ENCODE measurements around the gene SYTL4.

SYTL4 gene

GRCh38 chrX:100719139-100719538 lies 12.8 kb downstream of the SYTL4 start:
- H3K36me3 Mint-ChIP-seq (ENCODE audit: insufficient read depth): no peaks in the 10 kb centered on the region
- H3K27me3 Mint-ChIP-seq: no peaks in the 10 kb centered on the region
- H3K4me1 Mint-ChIP-seq (ENCODE audit: low read depth in 2 of 2): no peaks in the 10 kb centered on the region
- no peak overlapping the region for H3K27ac Mint-ChIP-seq
- H3K4me3 Mint-ChIP-seq: no peak overlapping the region
- no peak for ATAC-seq (replicated peaks)
- H3K9me3 Mint-ChIP-seq: no peaks in the 10 kb centered on the region
- DNase-seq: no peak

DNA sequence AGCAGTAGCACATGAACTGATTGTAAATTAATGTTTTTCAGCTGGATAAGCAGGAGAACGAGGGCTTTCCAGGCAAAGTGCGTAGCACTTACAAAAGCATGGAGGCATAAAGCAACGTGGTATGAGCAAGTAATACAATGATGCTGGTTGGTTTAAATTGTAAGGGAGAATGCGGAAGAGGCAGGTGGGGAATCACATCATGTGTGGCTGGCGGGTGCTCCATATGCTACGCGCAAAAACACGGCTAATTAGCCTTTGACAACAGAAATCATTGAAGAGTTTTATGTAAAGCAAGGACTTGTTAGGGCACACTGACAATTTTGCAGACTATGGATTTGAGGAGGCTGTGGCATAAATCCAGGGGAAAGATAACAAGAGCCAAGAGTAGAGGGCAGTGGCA lies 14.6 kb downstream of the SYTL4 start:
- no peaks in the 10 kb centered on the region for H3K27me3 Mint-ChIP-seq
- no peak overlapping the region for H3K27ac Mint-ChIP-seq
- no peaks in the 10 kb centered on the region for H3K4me1 Mint-ChIP-seq (ENCODE audit: low read depth in 2 of 2)
- H3K4me3 Mint-ChIP-seq: no peak overlapping the region
- no peaks in the 10 kb centered on the region for H3K36me3 Mint-ChIP-seq (ENCODE audit: insufficient read depth)
- no peaks in the 10 kb centered on the region for H3K9me3 Mint-ChIP-seq
- DNase-seq (no peak), ATAC-seq (replicated peaks) (no peak)

DNA sequence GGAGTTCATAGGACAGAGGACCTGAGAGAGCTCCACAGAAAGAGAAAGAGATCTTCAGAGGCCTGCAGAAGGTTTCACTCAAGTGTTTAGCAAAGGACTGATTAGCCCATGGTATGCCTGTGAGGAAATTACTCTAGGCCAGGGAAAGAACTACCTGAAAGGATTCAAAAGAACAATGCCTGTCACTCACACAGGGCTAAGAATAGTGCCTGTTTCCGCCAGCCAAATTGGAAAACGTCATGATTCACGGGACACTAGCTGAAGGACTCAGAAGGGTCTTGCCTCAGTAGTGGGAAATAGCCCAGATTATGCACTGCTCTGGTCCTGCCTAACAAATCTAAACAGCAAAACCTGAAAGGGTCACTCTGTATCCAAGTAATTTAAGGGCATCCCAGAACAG lies 21.1 kb downstream of the SYTL4 start:
- Mint-ChIP-seq H3K9me3 (no peaks in the 10 kb centered on the region), H3K4me3 (no peak overlapping the region), H3K27me3 (peaks cover 8 to 13% of the 10 kb centered on the region in 2 donors), H3K27ac (no peak overlapping the region), H3K4me1 (ENCODE audit: low read depth in 2 of 2) (no peaks in the 10 kb centered on the region), H3K36me3 (ENCODE audit: insufficient read depth) (no peaks in the 10 kb centered on the region)
- ATAC-seq (replicated peaks) (no peak), DNase-seq (no peak)

GRCh38 chrX:100704581-100705203 lies 27.2 kb downstream of the SYTL4 start:
- ATAC-seq (replicated peaks): no peak
- no peak for DNase-seq
- no peak overlapping the region for H3K27ac Mint-ChIP-seq
- H3K36me3 Mint-ChIP-seq (ENCODE audit: insufficient read depth): no peaks in the 10 kb centered on the region
- no peaks in the 10 kb centered on the region for H3K9me3 Mint-ChIP-seq
- no peaks in the 10 kb centered on the region for H3K4me1 Mint-ChIP-seq (ENCODE audit: low read depth in 2 of 2)
- H3K4me3 Mint-ChIP-seq: no peak overlapping the region
- H3K27me3 Mint-ChIP-seq: peaks cover 27 to 37% of the 10 kb centered on the region in 2 donors

GRCh38 chrX:100700809-100701208 lies 31.1 kb downstream of the SYTL4 start:
- Mint-ChIP-seq H3K27ac (no peak overlapping the region), H3K27me3 (peaks cover 20 to 29% of the 10 kb centered on the region in 2 donors), H3K36me3 (ENCODE audit: insufficient read depth) (no peaks in the 10 kb centered on the region), H3K4me3 (no peak overlapping the region), H3K9me3 (no peaks in the 10 kb centered on the region), H3K4me1 (ENCODE audit: low read depth in 2 of 2) (no peaks in the 10 kb centered on the region)
- ATAC-seq (replicated peaks) (no peak), DNase-seq (no peak)

DNA sequence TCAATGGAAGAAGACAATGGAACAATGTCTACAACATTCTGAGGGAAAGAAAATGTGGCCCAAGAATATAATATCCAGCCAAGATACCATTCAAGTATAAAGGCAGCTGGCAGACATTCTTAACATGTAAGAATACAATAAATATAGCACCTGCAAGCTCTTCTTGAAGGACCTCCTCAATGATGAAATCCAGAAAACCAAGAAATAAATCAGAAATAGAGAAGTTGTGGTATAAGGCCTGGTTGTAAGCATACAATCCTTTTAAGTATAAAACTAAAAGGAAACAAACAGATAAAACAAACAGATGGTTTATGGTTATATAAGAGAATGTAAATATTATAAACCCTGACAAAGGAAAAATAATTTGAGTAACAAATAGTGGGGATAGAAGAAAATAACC lies 33.4 kb downstream of the SYTL4 start:
- no peak for DNase-seq
- H3K9me3 Mint-ChIP-seq: no peaks in the 10 kb centered on the region
- H3K27me3 Mint-ChIP-seq: peaks cover 18 to 21% of the 10 kb centered on the region in 2 donors
- no peak for ATAC-seq (replicated peaks)
- no peak overlapping the region for H3K4me3 Mint-ChIP-seq
- no peaks in the 10 kb centered on the region for H3K4me1 Mint-ChIP-seq (ENCODE audit: low read depth in 2 of 2)
- no peaks in the 10 kb centered on the region for H3K36me3 Mint-ChIP-seq (ENCODE audit: insufficient read depth)
- no peak overlapping the region for H3K27ac Mint-ChIP-seq

DNA sequence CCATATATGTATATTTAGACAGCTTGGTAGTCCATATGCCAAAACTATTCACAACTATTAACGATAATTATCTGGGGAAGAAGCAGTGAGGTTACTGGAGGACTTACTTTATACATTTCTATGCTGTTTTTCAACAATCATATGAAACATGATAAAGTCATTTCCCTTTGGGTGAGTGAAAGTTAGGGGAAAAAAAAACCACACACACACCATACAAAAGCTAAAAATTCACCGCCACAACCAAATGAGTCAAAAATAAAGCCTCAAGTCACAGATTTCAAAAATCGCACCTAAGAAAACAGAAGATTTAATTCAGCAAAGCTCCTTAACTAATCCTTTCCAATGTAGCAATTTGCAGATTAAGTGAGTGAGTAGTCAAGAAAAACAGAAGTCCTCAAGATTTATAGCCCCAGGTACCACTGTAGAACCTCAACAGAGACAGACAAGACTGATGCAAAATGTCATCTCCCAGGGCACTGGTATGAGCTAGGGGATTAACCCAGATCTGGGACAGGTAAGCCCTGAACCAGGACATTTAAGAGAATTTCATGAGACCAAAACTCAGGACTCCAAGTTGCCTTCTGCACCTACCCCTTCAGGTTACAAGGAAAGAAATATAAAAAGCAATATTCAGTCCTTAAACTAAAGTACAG lies 35.1 kb downstream of the SYTL4 start:
- Mint-ChIP-seq H3K27me3 (peaks cover 26% of the 10 kb centered on the region in 2 donors), H3K9me3 (no peaks in the 10 kb centered on the region), H3K27ac (no peak overlapping the region), H3K36me3 (ENCODE audit: insufficient read depth) (peaks cover 3% of the 10 kb centered on the region), H3K4me3 (no peak overlapping the region), H3K4me1 (ENCODE audit: low read depth in 2 of 2) (no peaks in the 10 kb centered on the region)
- no peak for DNase-seq
- no peak for ATAC-seq (replicated peaks)

DNA sequence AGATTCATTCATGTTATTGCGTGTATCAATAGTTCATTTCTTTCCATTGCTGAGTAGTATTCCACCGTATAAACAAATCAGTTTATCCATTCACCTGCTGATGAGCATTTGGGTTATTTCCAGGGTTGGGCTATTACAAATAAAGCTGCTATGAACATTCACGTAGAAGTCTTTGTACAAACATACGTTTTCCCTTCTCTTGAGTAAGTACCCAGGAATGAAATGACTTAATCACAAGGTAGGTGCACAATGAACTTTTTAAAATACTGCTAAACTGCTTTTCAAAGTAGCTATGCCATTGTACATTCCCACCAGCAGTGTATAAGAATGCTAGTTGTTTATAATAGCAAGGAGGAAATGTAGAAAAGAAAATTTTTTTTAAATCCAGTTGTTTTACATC lies 35.9 kb downstream of the SYTL4 start:
- H3K4me3 Mint-ChIP-seq: no peak overlapping the region
- ATAC-seq (replicated peaks): no peak
- DNase-seq: no peak

GRCh38 chrX:100695302-100695701 lies 36.6 kb downstream of the SYTL4 start:
- H3K27ac Mint-ChIP-seq: no peak overlapping the region
- H3K4me3 Mint-ChIP-seq: no peak overlapping the region
- H3K27me3 Mint-ChIP-seq: peaks cover 21 to 28% of the 10 kb centered on the region in 2 donors
- no peaks in the 10 kb centered on the region for H3K9me3 Mint-ChIP-seq
- no peak for ATAC-seq (replicated peaks)
- DNase-seq: no peak
- H3K36me3 Mint-ChIP-seq (ENCODE audit: insufficient read depth): peaks cover 3% of the 10 kb centered on the region
- no peaks in the 10 kb centered on the region for H3K4me1 Mint-ChIP-seq (ENCODE audit: low read depth in 2 of 2)

More for the DNA sequence above, 35.9 kb downstream of the SYTL4 start:
- peaks cover 3% of the 10 kb centered on the region for H3K36me3 Mint-ChIP-seq (ENCODE audit: insufficient read depth)
- no peak overlapping the region for H3K27ac Mint-ChIP-seq
- H3K4me1 Mint-ChIP-seq (ENCODE audit: low read depth in 2 of 2): no peaks in the 10 kb centered on the region
- peaks cover 22 to 28% of the 10 kb centered on the region in 2 donors for H3K27me3 Mint-ChIP-seq
- H3K9me3 Mint-ChIP-seq: no peaks in the 10 kb centered on the region

GRCh38 chrX:100687546-100687945 lies 44.4 kb downstream of the SYTL4 start:
- no peak for ATAC-seq (replicated peaks)
- Mint-ChIP-seq H3K27me3 (peaks cover 10 to 11% of the 10 kb centered on the region in 2 donors), H3K4me1 (ENCODE audit: low read depth in 2 of 2) (no peaks in the 10 kb centered on the region), H3K27ac (no peak overlapping the region), H3K9me3 (no peaks in the 10 kb centered on the region), H3K4me3 (no peak overlapping the region), H3K36me3 (ENCODE audit: insufficient read depth) (peaks cover 1% of the 10 kb centered on the region)
- no peak for DNase-seq

DNA sequence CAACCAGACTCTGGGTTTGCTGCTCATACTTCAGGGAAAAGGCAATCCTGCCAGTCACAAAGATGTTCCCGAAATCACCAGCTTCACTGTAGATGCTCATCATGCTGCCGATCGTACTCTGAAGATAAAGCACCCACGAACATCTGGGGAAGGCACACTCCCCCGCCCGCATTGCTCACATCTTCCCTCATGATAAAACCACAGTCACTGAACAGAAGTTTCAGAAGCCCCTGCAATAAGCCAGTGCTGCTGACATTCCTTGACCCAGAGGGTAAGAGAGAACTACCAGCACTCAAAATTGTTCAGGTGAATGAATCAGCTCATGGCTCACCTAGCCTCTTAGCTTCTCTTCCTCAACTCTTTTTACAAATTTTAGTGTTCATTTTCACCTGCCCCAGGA lies 44.8 kb downstream of the SYTL4 start:
- Mint-ChIP-seq H3K36me3 (ENCODE audit: insufficient read depth) (no peaks in the 10 kb centered on the region), H3K4me1 (ENCODE audit: low read depth in 2 of 2) (no peaks in the 10 kb centered on the region), H3K9me3 (no peaks in the 10 kb centered on the region), H3K27ac (no peak overlapping the region), H3K4me3 (no peak overlapping the region), H3K27me3 (peaks cover 6 to 7% of the 10 kb centered on the region in 2 donors)
- DNase-seq: no peak
- ATAC-seq (replicated peaks): no peak

- Mint-ChIP-seq H3K27ac (no peak overlapping the region), H3K4me1 (ENCODE audit: low read depth in 2 of 2) (no peaks in the 10 kb centered on the region), H3K27me3 (no peaks in the 10 kb centered on the region), H3K4me3 (no peak overlapping the region), H3K36me3 (ENCODE audit: insufficient read depth) (no peaks in the 10 kb centered on the region), H3K9me3 (no peaks in the 10 kb centered on the region)
- DNase-seq: no peak
- no peak for ATAC-seq (replicated peaks)
These were observed 46.0 kb downstream of the SYTL4 start for GRCh38 chrX:100685997-100686305.

- Mint-ChIP-seq H3K4me1 (ENCODE audit: low read depth in 2 of 2) (no peaks in the 10 kb centered on the region), H3K4me3 (no peak overlapping the region)
These were observed 46.5 kb downstream of the SYTL4 start for GRCh38 chrX:100685284-100685996.

GRCh38 chrX:100682939-100683338 lies 49.0 kb downstream of the SYTL4 start:
- Mint-ChIP-seq H3K4me3 (no peak overlapping the region), H3K27ac (no peak overlapping the region), H3K27me3 (no peaks in the 10 kb centered on the region), H3K4me1 (ENCODE audit: low read depth in 2 of 2) (no peaks in the 10 kb centered on the region), H3K36me3 (ENCODE audit: insufficient read depth) (no peaks in the 10 kb centered on the region), H3K9me3 (no peaks in the 10 kb centered on the region)
- ATAC-seq (replicated peaks): no peak
- DNase-seq: no peak

More at GRCh38 chrX:100685284-100685996, 46.5 kb downstream of the SYTL4 start:
- H3K27me3 Mint-ChIP-seq: no peaks in the 10 kb centered on the region
- no peaks in the 10 kb centered on the region for H3K36me3 Mint-ChIP-seq (ENCODE audit: insufficient read depth)
- peak; percentile 62 for ATAC-seq (replicated peaks)
- H3K9me3 Mint-ChIP-seq: no peaks in the 10 kb centered on the region
- H3K27ac Mint-ChIP-seq: no peak overlapping the region
- DNase-seq: peak; percentile 21 to 44 (median 35)

Data from effector memory CD8-positive, alpha-beta T cell (primary cell).